Cardiac septum (tissue), 1 donor: ENCODE data around the gene ELMOD1. TPM values are rescaled to one million over a fixed set of nuclear protein-coding genes. Genes with fewer than 3 reads are reported as not detected.

Source experiments
- DNase-seq: peaks from one replicate; pipeline ENCODE4 v3.0.0-alpha.2; 2020; ENCODE audit warnings: low spot score
- intact Hi-C: fragments of 100-400 bp; cut with DNase I; formaldehyde crosslinking; loops from one replicate; pipeline ENCODE4 v1.14.0; 2022
- total RNA-seq: library from RNA; stranded (reverse); fragmentation: NEBNext Ultra II Directional; extraction: Animal tissue kit (Norgen Biotek cat#: 25700); gene quantifications from one replicate; pipeline ENCODE4 v1.2.1, GENCODE V29; 2021
- donor health status: DM: no; HTN: no; CAD: no.

ELMOD1 gene
- total RNA-seq, 1 donor from 2014 or later: 0.89 TPM

- no peak for DNase-seq
- intact Hi-C loops: no loop called here
Observed at GRCh38 chr11:107679255-107680024, 88.5 kb downstream of the ELMOD1 start.

GRCh38 chr11:107682171-107682570 is 91.2 kb downstream of the ELMOD1 start:
- intact Hi-C loops: no loop called here

DNA sequence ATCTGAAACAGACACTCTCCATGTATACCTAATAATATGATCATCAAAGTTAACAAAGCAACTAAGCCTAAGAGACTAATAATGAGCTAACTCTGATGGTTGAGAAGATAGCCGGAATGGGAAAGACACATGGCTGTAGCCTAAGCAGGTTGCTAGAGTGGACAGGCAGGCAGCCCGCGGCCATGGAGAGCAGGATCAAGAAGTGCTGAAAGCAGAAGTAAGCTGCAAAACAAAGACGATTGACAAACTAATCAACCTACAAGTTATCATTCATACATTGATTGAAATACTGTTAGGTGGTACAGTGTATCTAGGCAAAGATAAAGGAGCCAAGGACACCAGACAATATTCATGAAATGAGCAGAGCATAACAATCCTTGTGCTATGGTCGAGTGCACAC is 91.6 kb downstream of the ELMOD1 start:
- intact Hi-C loops: no loop called here
- no peak for DNase-seq

More at GRCh38 chr11:107682171-107682570, 91.2 kb downstream of the ELMOD1 start:
- no peak for DNase-seq

DNA sequence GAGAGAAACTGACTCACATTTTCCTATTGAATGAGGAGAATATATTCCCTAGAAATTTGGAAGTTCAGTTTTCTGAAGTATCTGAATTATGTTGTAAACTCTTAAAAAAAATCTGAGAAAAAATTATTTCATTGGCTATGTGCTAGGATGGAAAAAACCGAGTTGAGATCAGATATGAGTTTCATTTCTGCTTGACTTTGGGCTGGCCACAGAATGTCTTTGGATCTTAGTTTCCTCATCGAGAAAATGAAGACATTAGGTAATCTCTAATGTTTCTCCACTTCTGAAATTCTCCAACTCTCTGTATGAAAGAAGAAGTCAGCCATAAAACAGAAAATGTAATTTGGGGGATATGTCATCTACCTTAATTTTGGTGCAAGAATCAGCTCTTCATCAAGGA is 92.1 kb downstream of the ELMOD1 start:
- intact Hi-C loops: no loop called here
- no peak for DNase-seq

DNA sequence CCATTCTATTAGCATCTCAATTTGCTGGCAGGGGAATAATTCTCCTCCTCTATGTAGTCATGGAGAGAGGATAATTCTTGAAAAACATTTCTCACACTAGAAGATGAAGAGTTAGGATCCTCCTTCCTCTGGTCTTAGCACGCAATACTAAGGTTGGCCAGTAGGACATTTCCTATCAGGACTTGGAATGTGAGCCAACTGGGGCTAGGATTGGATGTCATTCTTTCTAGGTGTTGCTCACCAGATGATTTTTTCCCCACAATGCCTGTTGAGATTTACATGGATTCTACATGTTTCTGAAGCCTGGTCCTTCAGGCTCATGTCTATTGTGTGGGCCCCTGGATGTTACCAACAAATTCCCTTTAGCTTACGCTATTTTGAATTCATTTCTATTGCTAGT is 92.9 kb downstream of the ELMOD1 start:
- no peak for DNase-seq
- intact Hi-C loops: no loop called here

DNA sequence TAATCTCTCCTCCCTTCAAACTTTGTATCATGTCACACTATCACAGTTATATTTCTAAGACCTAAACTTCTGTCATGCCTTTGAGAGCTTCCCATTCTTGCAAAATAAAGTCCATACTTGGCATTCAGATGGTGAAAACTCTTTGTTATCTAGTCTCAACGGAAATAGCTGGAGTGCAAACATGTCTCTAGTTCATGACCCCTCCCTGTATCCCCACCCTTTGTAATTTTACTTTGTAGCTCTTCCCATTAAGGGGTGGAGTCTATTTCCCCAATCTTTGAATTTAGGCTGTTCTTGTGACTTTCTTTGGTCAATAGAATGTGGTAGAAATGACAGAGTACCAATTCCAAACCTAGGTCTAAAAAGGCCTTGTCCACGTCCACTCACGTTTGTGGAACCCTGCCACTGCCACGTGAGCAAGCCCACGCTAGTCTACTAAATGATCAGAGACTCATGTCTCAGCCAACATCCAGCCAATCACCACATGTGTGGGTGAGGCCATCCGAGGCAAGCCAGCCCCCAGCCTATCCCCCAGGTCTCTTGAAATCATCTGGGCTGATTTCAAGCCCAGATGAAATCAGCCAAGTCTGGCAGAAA is 97.5 kb downstream of the ELMOD1 start:
- intact Hi-C loops: loop anchor here (5.0 kb wide), 1 partner anchor 111 kb away; no protein-coding TSS in a partner anchor

DNA sequence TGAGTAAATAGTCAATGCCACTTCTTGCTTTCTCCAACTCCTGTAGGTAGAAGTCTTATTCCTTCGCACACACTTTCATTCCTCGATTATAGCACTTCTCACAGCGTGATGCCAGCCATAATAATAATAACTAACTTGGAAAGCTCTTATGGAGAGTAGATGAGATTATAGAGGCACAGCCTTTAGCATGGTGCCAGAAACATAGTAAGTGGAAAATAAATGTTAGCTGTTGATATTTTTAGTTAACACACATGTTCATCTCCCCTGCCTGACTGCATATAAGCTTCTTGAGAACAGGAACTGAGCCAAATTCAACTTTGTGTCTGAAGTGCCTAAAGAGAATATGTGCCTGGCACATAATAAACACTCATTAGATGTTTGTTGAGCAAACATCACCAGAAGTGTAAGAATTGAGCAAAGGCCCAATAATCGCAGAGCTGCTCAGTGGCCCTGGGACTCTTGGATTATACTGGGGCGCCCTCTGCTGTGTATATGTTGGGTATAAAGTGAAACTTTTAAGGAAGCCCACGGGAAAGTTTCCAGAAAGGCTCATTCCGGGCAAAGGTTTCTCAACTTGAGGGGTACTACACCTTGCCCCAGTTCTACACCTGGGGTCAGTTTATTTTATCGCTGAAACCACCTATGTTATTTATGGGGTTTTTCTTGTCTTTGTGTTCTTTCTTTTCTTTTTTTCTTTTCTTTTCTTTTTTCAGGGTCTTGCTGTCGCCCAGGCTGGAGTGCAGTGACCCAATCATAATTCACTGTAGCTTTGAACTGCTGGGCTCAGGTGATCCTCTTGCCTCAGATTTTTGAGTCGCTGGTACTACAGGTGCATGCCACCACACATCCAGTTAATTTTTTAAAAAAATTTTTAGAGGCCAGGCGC is 98.6 kb downstream of the ELMOD1 start:
- intact Hi-C loops: loop anchor here (5.0 kb wide), 2 partner anchors 112 to 122 kb away; partner anchors contain the start of gene ALKBH8
- no peak for DNase-seq

More for the DNA sequence above, 97.5 kb downstream of the ELMOD1 start:
- no peak for DNase-seq

DNA sequence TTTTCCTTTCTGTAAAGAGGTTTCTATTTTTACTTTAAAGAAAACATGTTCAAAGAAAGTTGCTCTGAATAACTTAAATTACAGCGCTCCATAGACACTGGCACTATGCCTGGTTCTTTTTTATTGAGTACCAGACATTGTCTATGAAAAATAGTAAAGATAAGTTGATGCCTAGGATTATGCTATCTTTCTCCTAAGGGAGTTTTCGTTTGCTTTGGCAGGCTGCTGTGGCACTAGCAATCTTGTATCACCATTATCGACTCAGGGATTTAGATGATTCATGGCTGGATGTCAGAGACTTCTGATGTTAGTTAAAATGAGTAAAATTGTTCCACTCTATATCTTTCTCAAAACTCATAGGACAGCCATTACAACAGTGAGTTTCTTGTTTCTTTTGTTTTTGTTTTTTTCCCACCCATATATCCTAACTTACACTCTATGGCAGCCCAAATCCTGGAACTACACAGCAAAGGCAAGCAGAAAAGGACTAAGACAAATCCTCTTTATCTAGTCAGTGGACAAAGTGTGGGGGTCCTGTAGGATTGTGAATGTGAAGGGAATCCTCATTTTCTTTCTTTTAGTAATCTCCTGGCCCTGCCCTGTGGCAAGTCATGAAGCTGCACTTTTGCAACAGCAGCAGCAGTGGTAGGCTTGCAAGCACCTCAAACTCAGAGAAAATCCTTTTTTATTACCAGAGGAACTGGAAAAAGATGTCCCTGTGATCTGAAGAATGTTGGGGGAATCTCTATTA is 100.2 kb downstream of the ELMOD1 start:
- intact Hi-C loops: loop anchor here (5.0 kb wide), 1 partner anchor 124 kb away; the partner anchor contains the start of gene ALKBH8
- no peak for DNase-seq

DNA sequence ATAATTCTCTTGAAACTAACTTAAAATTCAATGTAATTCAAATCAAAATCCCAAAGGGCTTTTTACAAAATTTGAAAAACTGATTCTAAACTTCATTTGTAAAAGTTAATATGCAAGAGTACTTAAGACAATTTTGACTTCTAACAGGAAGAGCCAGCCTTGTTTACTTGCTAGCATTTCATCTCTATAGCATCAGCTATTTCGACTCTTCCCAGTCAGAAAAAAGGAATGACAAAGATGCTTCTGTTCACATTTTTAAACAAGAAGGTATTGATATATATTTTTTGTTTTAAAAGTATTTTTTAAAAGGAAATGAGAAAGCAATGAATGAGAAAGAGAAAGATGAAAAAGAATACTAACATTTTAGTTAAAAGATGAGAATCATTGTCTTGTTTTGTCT is 104.5 kb downstream of the ELMOD1 start:
- intact Hi-C loops: no loop called here
- no peak for DNase-seq

DNA sequence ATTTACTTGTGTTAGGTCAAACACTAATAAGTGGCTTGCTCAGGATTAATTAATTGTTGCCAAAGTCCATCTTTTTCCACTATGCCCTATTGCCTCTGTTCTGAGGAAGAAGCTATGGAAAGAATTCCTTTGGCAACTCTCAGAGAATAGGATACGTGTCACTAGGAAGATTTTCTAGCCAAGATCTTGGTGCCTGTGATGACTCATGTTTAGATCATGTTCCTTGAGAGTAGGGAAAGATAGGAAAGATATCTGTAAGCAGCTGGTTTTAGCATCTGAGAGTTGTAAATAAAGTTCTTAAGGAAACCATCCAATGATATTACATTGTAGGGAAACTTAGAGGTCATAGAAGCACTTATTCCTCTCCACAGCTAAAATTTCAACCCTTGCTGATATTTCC is 105.2 kb downstream of the ELMOD1 start:
- no peak for DNase-seq
- intact Hi-C loops: no loop called here

DNA sequence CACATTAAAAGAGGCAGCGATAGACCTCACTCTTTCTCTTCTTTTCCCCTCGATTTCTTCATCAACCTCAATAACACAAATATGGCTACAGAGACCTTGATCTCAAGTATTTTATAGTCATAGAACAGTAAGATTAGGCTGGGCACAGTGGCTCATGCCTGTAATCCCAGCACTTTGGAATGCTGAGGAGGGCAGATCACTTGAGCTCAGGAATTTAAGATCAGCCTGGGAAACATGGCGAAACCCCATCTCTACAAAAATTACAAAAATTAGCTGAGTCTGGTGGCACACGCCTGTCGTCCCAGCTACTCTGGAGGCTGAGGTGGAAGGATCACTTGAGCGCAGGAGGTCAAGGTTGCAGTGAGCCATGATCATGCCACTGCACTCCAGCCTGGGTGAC is 106.3 kb downstream of the ELMOD1 start:
- intact Hi-C loops: no loop called here
- DNase-seq: no peak

DNA sequence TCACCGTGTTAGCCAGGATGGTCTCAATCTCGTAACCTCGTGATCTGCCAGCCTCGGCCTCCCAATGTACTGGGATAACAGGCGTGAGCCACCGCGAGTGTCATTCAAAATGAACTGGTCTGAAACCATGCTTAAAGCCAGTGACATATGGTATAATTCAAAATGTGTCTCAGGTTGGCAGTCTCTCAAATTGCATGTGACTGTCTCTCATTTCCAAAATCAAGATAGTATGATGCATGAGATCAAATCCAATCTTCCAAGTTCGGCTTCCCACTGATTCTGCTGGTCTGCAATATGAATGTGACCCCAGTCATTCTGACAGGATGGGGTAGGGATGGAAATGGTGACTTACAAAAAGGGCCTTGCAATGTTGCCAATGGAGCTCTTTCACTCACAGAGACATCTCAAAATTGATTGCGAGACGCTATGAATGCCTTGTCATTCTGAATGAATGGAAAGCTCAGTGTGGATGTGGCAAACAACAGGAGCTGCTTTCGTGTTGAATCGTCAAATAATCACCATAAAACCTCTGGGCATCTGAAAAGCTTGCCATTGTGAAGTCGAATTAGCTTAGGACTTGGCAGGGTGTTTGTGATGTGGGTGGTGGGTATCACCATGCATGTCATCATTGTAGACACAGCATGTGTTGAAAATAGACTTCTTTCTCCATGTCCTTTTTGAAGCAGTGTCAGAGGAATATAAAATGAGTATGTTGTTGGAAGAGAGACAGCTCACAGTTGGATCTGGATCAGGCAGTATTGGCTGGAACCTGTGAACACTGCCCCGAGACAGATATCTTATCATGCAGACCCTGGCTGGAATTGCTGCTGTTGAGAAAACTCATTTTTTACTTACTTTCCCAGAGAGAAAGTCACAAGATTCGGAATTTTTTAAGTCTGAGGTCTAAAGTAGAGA is 108.7 kb downstream of the ELMOD1 start:
- intact Hi-C loops: no loop called here

GRCh38 chr11:107702109-107702660 is 111.2 kb downstream of the ELMOD1 start:
- DNase-seq: no peak
- intact Hi-C loops: no loop called here

More for the DNA sequence above, 108.7 kb downstream of the ELMOD1 start:
- DNase-seq: no peak

DNA sequence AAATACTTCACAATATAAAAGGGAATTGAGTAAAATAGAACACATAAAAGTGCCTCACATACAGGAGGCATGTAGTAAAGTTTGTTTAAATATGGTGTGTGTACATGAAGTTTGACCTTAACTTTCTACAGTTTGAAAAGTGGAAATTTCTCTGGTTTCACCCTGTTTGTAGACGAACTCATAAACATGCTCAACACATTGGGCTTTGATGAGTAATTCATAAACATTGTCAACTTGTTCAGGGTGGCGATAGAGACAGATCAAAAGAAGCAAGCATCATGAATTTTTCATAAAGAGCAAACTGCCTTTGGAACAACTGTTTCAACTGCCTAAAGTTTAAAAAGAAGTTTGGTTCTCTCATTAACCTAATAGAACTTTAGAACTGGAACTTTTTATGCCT is 111.8 kb downstream of the ELMOD1 start:
- intact Hi-C loops: no loop called here
- no peak for DNase-seq

GRCh38 chr11:107704451-107704850 is 113.5 kb downstream of the ELMOD1 start:
- intact Hi-C loops: no loop called here
- no peak for DNase-seq

DNA sequence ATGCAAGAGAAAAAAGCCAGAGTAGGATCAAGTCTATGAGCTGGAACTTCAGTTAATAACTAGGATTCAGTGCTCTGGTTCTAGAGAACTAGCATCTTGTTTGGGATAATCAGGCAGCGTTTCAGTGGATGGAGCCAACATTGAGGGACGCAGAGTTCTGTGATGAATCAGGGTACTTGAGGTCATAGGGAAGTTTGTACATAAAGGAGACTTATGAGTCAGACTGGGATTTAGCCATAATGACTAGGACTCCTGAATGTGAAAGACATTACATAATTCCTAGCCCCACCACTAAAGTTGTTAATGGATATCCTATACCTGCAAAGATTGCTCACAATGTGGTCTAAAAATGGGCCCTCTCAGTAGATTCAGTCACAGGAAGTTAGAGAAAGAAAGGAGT is 114.1 kb downstream of the ELMOD1 start:
- DNase-seq: no peak
- intact Hi-C loops: no loop called here

- no peak for DNase-seq
- intact Hi-C loops: no loop called here
Observed at GRCh38 chr11:107706531-107706930, 115.6 kb downstream of the ELMOD1 start.

GRCh38 chr11:107707215-107707671 is 116.3 kb downstream of the ELMOD1 start:
- no peak for DNase-seq
- intact Hi-C loops: no loop called here
